ENCODE results near the gene GCNT3. TPM values are rescaled to one million over a fixed set of nuclear protein-coding genes. Genes with fewer than 3 reads are reported as not detected.
"Not testable (repeated sequence)": the region's sequence is repeated elsewhere in the genome, so short reads cannot be mapped to it uniquely, and the experiment has no call there.

Gene GCNT3
- total RNA-seq, 1 experiment from 2014 or later: not detected

- Histone ChIP-seq H3K27me3 (ENCODE audit: control insufficient read depth, insufficient read depth, low read length) (no peaks in the 10 kb centered on the region), H3K4me3 (ENCODE audit: insufficient read depth, low read depth, low read length) (no peak overlapping the region), H3K36me3 (replicated peaks; ENCODE audit: control insufficient read depth, insufficient read depth, low read length) (no peaks in the 10 kb centered on the region)
- no peak for DNase-seq
Measured at GRCh38 chr15:59595434-59595915, 16.1 kb upstream of the GCNT3 start.

GRCh38 chr15:59596640-59597039, 14.9 kb upstream of the GCNT3 start:
- no peak overlapping the region for H3K4me3 ChIP-seq (ENCODE audit: insufficient read depth, low read depth, low read length)
- H3K27me3 ChIP-seq (ENCODE audit: control insufficient read depth, insufficient read depth, low read length): no peaks in the 10 kb centered on the region
- H3K36me3 ChIP-seq (replicated peaks; ENCODE audit: control insufficient read depth, insufficient read depth, low read length): no peaks in the 10 kb centered on the region
- no peak for DNase-seq

- no peak overlapping the region for H3K4me3 ChIP-seq (ENCODE audit: insufficient read depth, low read depth, low read length)
- DNase-seq: no peak
Measured at GRCh38 chr15:59598461-59598860, 13.1 kb upstream of the GCNT3 start.

GRCh38 chr15:59605994-59606393, 5.6 kb upstream of the GCNT3 start:
- Histone ChIP-seq H3K4me3 (ENCODE audit: insufficient read depth, low read depth, low read length) (no peak overlapping the region), H3K36me3 (replicated peaks; ENCODE audit: control insufficient read depth, insufficient read depth, low read length) (no peaks in the 10 kb centered on the region), H3K27me3 (ENCODE audit: control insufficient read depth, insufficient read depth, low read length) (no peaks in the 10 kb centered on the region)
- no peak for DNase-seq

More at GRCh38 chr15:59598461-59598860, 13.1 kb upstream of the GCNT3 start:
- Histone ChIP-seq H3K27me3 (ENCODE audit: control insufficient read depth, insufficient read depth, low read length) (no peaks in the 10 kb centered on the region), H3K36me3 (replicated peaks; ENCODE audit: control insufficient read depth, insufficient read depth, low read length) (no peaks in the 10 kb centered on the region)

- peak; percentile 13 for DNase-seq
- Histone ChIP-seq H3K27me3 (ENCODE audit: control insufficient read depth, insufficient read depth, low read length) (no peaks in the 10 kb centered on the region), H3K36me3 (replicated peaks; ENCODE audit: control insufficient read depth, insufficient read depth, low read length) (no peaks in the 10 kb centered on the region), H3K4me3 (ENCODE audit: insufficient read depth, low read depth, low read length) (no peak overlapping the region)
Measured at GRCh38 chr15:59609730-59610712, 1.6 kb upstream of the GCNT3 start.

- DNase-seq: no peak
- no peaks in the 10 kb centered on the region; the same call in 1 of the 2 replicates for H3K27me3 ChIP-seq (ENCODE audit: control insufficient read depth, insufficient read depth, low read length)
- H3K36me3 ChIP-seq (replicated peaks; ENCODE audit: control insufficient read depth, insufficient read depth, low read length): no peaks in the 10 kb centered on the region
- H3K4me3 ChIP-seq (ENCODE audit: insufficient read depth, low read depth, low read length): no peak overlapping the region
Measured at GRCh38 chr15:59614153-59614552, 2.6 kb downstream of the GCNT3 start.

GRCh38 chr15:59615661-59616060, 4.1 kb downstream of the GCNT3 start:
- no peaks in the 10 kb centered on the region for H3K36me3 ChIP-seq (replicated peaks; ENCODE audit: control insufficient read depth, insufficient read depth, low read length)
- no peak overlapping the region for H3K4me3 ChIP-seq (ENCODE audit: insufficient read depth, low read depth, low read length)
- no peaks in the 10 kb centered on the region; the same call in 1 of the 2 replicates for H3K27me3 ChIP-seq (ENCODE audit: control insufficient read depth, insufficient read depth, low read length)
- DNase-seq: no peak

GRCh38 chr15:59616379-59616778, 4.8 kb downstream of the GCNT3 start:
- Histone ChIP-seq H3K36me3 (replicated peaks; ENCODE audit: control insufficient read depth, insufficient read depth, low read length) (no peaks in the 10 kb centered on the region), H3K4me3 (ENCODE audit: insufficient read depth, low read depth, low read length) (no peak overlapping the region), H3K27me3 (ENCODE audit: control insufficient read depth, insufficient read depth, low read length) (no peaks in the 10 kb centered on the region; the same call in 1 of the 2 replicates)
- no peak for DNase-seq

GRCh38 chr15:59618406-59618805, 6.8 kb downstream of the GCNT3 start:
- H3K36me3 ChIP-seq (replicated peaks; ENCODE audit: control insufficient read depth, insufficient read depth, low read length): no peaks in the 10 kb centered on the region
- DNase-seq: no peak
- H3K27me3 ChIP-seq (ENCODE audit: control insufficient read depth, insufficient read depth, low read length): no peaks in the 10 kb centered on the region; the same call in 1 of the 2 replicates
- no peak overlapping the region for H3K4me3 ChIP-seq (ENCODE audit: insufficient read depth, low read depth, low read length)

- Histone ChIP-seq H3K4me3 (ENCODE audit: insufficient read depth, low read depth, low read length) (no peak overlapping the region), H3K27me3 (ENCODE audit: control insufficient read depth, insufficient read depth, low read length) (no peaks in the 10 kb centered on the region; the same call in 1 of the 2 replicates), H3K36me3 (replicated peaks; ENCODE audit: control insufficient read depth, insufficient read depth, low read length) (no peaks in the 10 kb centered on the region)
- DNase-seq: peak; percentile 51
Measured at GRCh38 chr15:59622289-59622688, 10.7 kb downstream of the GCNT3 start.

GRCh38 chr15:59632714-59633113, 21.1 kb downstream of the GCNT3 start:
- Histone ChIP-seq H3K27me3 (ENCODE audit: control insufficient read depth, insufficient read depth, low read length) (no peaks in the 10 kb centered on the region), H3K4me3 (ENCODE audit: insufficient read depth, low read depth, low read length) (no peak overlapping the region), H3K36me3 (replicated peaks; ENCODE audit: control insufficient read depth, insufficient read depth, low read length) (no peaks in the 10 kb centered on the region)
- DNase-seq: peak; percentile 62

GRCh38 chr15:59636184-59636583, 24.6 kb downstream of the GCNT3 start:
- no peaks in the 10 kb centered on the region for H3K27me3 ChIP-seq (ENCODE audit: control insufficient read depth, insufficient read depth, low read length)
- H3K4me3 ChIP-seq (ENCODE audit: insufficient read depth, low read depth, low read length): no peak overlapping the region
- H3K36me3 ChIP-seq (replicated peaks; ENCODE audit: control insufficient read depth, insufficient read depth, low read length): no peaks in the 10 kb centered on the region; the same call in none of the 2 replicates
- no peak for DNase-seq

GRCh38 chr15:59637507-59637906, 25.9 kb downstream of the GCNT3 start:
- H3K4me3 ChIP-seq (ENCODE audit: insufficient read depth, low read depth, low read length); DNase-seq; H3K27me3 ChIP-seq (ENCODE audit: control insufficient read depth, insufficient read depth, low read length); H3K36me3 ChIP-seq (replicated peaks; ENCODE audit: control insufficient read depth, insufficient read depth, low read length): not testable (repeated sequence)

- H3K27me3 ChIP-seq (ENCODE audit: control insufficient read depth, insufficient read depth, low read length): no peaks in the 10 kb centered on the region
- peaks cover 4% of the 10 kb centered on the region for H3K36me3 ChIP-seq (replicated peaks; ENCODE audit: control insufficient read depth, insufficient read depth, low read length)
- DNase-seq: no peak
- H3K4me3 ChIP-seq (ENCODE audit: insufficient read depth, low read depth, low read length): no peak overlapping the region
Measured at GRCh38 chr15:59642351-59642750, 30.8 kb downstream of the GCNT3 start.

- H3K4me3 ChIP-seq (ENCODE audit: insufficient read depth, low read depth, low read length): no peak overlapping the region
- no peak for DNase-seq
- no peaks in the 10 kb centered on the region for H3K27me3 ChIP-seq (ENCODE audit: control insufficient read depth, insufficient read depth, low read length)
- H3K36me3 ChIP-seq (replicated peaks; ENCODE audit: control insufficient read depth, insufficient read depth, low read length): peaks cover 4% of the 10 kb centered on the region
Measured at GRCh38 chr15:59644756-59645155, 33.2 kb downstream of the GCNT3 start.

Measured in H7 (cell line).